GM18499 (cell line): Measurements from ENCODE around the gene GTF2A2.

Experiments
- ATAC-seq: cut with Tn5 transposase; IDR thresholded peaks from one replicate; pipeline ENCODE4 v1.9.1; 2021; ENCODE audit warnings: moderate number of reproducible peaks; ENCODE audit not compliant: insufficient read depth, unreplicated experiment

Gene GTF2A2

DNA sequence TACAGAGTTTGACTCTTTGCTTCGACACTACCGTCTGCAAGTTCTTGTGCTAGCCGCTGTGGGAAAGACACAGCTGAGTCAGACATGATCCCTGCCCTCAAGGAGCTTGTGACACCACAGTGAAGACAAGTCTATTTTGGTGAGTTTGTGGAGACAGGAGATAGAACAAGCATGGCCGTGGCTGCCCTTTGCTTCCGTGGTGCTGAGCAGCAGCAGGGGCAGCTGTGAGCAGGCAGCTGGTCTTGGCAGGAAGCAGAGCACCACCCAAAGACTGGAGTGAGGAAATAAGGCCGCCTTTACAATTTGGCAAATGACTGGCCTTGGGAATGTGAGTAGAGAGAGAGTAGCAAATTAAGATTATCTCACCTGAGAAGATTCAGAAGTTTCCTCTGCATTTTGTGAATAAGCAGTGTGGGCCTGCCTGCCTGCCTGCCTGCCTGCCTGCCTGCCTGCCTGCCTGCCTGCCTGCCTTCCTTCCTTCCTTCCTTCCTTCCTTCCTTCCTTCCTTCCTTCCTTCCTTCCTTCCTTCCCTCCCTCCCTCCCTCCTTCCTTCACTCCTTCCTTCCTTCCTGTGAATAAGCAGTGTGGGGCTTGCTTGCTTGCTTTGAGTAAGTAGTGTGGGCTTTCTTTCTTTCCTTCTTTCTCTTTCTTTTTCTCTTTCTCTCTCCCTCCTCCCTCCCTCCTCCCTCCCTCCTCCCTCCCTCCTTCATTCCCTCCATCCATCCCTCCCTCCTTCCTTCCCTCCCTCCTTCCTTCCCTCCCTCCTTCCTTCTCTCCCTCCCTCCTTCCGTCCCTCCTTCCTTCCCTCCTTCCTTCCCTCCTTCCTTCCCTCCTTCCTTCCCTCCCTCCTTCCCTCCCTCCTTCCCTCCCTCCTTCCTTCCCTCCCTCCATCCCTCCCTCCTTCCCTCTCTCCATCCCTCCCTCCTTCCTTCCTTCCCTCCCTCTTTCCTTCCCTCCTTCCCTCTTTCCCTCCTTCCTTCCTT is 47.3 kb downstream of the GTF2A2 start:
- no peak for ATAC-seq

DNA sequence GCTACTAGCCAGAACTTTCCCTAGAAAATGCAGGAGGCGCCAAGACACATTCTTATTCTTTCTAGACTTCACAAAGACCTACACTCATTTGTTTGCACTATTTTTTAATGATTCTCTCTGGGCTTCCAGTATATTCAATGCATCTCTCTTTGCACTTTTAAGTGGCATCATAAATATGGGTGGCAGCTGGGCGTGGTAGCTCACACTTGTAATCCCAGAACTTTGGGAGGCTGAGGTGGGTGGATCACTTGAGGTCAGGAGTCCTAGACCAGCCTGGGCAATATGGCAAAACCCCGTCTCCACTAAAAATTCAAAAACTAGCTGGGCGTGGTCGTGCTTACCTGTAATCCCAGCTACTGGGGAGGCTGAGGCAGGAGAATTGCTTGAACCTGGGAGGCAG is 51.3 kb downstream of the GTF2A2 start:
- ATAC-seq = no peak

DNA sequence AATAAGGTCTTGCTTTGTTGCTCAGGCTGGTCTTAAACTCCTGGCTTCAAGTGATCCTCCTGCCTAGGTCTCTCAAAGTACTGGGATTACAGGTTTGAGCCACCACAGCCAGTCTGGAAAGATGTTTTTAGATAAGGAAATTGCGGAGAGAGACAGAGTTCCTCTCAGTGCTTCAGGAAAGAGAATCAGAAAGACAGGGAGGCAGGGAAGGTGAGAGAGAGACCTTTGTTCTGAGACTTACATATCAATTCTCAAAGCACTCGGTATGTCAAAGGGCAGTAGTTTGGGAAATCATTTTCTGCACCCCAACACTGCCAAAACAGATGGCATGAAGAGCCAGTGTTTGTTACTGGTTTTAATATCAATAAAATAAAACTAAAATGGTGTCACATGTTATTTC is 58.9 kb downstream of the GTF2A2 start:
- no peak for ATAC-seq

DNA sequence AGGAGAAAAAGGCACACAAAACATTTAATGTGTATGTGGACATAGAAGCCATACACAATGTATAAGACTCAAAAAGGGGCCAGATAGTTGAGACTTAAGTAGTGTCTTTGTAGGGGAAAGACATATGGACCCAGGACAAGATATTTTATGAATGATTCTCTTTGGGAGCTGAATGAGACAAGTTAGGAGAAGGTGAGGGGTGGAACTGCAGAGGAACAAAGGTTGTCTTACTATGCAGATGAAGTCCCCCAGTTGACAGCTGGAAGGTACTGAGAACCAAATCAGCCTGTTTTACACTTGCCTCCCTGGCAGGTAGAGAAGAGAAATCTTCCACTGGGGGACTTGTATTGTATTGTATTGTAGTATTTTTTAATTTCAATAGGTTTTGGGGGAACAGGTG is 60.7 kb downstream of the GTF2A2 start:
- ATAC-seq = no peak

DNA sequence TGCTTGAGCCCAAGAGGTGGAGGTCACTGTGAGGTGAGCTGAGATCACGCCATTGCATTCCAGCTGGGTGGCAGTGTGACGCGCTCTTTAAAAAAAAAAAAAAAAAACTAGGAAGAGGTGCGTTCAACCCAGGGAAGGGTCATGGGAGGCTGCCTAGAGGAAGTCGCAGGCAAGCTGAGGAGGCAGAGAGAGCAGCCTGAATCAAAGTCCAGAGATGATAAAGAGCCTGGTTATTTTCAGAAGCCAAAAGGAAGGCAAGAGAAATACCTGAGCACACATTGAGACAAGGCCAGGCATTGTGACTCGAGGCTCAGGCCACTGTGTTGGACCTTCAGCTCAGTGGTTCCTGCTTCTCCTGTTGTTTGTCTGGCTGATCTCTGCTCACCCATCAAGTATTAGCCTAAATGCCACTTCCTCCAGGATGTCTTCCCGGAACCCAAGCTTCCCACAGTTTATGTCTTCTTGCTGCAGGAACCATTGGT is 61.8 kb downstream of the GTF2A2 start:
- no peak for ATAC-seq

DNA sequence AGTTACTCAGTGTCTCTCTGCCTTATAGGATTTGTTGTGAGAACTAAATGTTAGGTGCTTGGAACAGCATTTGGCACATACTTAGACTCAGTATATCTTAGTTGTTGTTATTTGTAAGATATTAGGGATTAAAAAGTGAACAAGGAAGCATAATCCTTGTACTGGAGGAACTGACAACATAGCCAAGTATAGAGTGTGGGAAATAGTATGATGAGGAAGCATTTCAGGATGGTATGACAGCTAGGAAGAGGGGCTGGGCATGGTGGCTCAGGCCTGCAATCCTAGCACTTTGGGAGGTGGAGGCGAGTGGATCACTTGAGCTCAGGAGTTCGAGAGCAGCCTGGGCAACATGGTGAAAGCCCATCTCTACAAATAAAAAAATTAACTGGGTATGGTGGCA is 62.3 kb downstream of the GTF2A2 start:
- no peak for ATAC-seq

DNA sequence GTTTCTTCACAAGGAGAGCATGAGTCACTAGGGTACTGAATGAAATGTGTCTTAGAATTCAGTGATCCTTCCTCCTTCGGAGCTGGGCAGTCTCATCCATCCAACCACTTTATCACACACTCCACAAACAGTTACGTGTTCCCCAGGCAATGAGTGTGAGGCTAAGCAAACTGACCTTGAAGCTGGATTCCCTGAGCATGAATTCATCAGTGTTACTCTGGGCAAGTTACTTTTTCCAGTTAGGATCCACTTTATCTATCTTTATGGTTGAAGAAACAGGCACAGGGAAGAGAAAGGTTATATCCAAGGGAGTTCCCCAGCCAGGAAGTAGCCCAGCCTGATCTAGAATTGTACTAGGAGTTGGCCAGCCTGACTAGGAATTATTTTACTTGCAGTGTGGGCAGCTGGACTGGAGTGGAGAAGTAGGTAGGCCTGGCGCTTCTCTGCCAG is 62.8 kb downstream of the GTF2A2 start:
- no peak for ATAC-seq

DNA sequence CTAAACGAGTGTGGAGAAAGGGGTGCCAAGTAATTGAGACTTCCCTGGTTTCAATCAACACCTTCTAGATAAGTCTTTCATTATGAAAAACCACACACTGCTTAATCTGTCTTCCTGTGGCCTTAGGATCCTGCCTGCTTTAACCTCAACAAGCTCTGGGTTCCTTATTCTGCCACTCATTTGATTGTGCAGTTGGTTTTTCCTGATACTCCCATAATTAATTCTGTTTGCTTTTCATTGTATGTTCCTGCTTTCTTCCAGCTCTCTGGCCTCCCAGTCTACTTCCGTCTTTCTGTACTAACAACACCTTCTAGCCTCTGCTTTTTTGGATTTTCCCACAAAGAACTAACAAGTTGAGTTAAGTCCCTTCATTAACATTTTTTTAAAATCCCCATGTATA is 66.0 kb downstream of the GTF2A2 start:
- no peak for ATAC-seq

DNA sequence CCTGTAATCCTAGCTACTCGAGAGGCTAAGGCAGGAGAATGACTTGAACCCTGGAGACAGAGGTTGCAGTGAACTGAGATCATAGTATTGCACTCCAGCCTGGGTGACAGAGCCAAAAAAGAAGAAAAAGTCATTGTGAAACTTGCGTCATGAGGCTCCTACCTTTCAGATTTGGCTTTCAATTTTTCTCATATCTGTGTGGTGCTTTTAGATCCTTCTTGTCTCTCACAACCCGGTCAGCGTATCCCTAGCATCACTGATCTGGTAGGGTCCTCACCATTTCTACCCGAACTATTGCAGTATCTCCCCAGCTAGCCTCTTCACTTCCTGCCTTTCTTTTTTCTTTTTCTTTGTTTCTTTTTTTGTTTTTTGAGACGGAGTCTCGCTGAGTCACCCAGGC is 67.3 kb downstream of the GTF2A2 start:
- ATAC-seq = no peak
